Measurements from ENCODE around the gene PHC3.

Gene PHC3

GRCh38 chr3:170040418-170040817 lies 141.1 kb downstream of the PHC3 start:
- H3K4me3 Mint-ChIP-seq: no peak overlapping the region
- peaks cover 23% of the 10 kb centered on the region for H3K4me1 Mint-ChIP-seq (ENCODE audit: low read depth)
- H3K27ac Mint-ChIP-seq: no peak overlapping the region
- no peaks in the 10 kb centered on the region for H3K9me3 Mint-ChIP-seq
- DNase-seq: no peak
- H3K36me3 Mint-ChIP-seq (ENCODE audit: low read depth): no peaks in the 10 kb centered on the region
- no peaks in the 10 kb centered on the region for H3K27me3 Mint-ChIP-seq

GRCh38 chr3:170038434-170039110 lies 143.0 kb downstream of the PHC3 start:
- peak overlapping the region; percentile 82 for H3K4me3 Mint-ChIP-seq
- H3K36me3 Mint-ChIP-seq (ENCODE audit: low read depth): no peaks in the 10 kb centered on the region
- DNase-seq: peak; percentile 56
- H3K27me3 Mint-ChIP-seq: no peaks in the 10 kb centered on the region
- H3K27ac Mint-ChIP-seq: peak overlapping the region; percentile 26
- peaks cover 19% of the 10 kb centered on the region for H3K4me1 Mint-ChIP-seq (ENCODE audit: low read depth)
- H3K9me3 Mint-ChIP-seq: no peaks in the 10 kb centered on the region
